ENCODE results near the gene RAB3A. TPM values are rescaled to one million over a fixed set of nuclear protein-coding genes. Genes with fewer than 3 reads are reported as not detected.

Gene RAB3A
- total and polyA plus RNA-seq, 9 of the 15 experiments (the other 6 are each of a cell fraction or from before 2014, with no cell fraction given), result 0.17 to 5.1 (median 0.90) TPM; not detected in 1

DNA sequence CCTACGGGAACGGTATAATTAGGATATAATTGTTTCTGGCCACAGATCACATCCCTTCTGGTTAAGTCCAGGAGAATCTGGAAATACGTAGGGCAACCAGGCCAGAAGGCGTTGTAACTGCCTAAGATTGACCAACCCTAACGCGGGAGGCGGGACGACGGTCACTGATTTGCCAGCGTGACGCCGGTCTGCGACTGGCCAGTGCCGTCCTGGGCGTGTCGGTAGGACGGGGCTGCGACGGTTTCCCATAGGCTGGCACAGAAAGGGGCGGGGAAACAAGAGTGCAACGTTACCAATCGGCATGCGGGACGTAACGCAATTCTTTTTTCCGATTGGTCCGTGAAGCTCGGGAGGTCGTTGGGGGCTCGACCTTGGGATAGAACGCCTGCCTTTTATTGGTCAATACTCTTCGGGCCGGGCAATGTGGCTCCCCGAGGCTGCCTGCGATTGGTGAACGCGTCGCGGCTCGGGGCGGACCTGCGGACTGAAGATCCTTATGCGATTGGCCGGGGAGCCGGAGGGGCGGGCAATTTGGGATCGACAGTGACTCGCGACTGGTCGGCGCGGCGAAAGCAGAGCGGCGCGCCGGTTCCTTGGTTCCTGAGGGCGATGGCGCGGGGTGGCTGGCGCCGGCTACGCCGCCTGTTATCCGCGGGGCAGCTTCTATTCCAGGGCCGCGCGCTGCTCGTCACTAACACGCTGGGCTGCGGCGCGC lies 11.0 kb downstream of the RAB3A start, which contains the start of gene MPV17L2 (continued):
- TF ChIP-seq, protein P1, sequence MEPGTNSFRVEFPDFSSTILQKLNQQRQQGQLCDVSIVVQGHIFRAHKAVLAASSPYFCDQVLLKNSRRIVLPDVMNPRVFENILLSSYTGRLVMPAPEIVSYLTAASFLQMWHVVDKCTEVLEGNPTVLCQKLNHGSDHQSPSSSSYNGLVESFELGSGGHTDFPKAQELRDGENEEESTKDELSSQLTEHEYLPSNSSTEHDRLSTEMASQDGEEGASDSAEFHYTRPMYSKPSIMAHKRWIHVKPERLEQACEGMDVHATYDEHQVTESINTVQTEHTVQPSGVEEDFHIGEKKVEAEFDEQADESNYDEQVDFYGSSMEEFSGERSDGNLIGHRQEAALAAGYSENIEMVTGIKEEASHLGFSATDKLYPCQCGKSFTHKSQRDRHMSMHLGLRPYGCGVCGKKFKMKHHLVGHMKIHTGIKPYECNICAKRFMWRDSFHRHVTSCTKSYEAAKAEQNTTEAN (CRISPR knock-in tag; IDR thresholded peaks at IDR 0.05), result no peak
- TF ChIP-seq FOXM1 (IDR thresholded peaks at IDR 0.05; ENCODE audit: low read depth) (no peak; the same call in 1 of the 2 replicates), FOXM1 (CRISPR knock-in tag; IDR thresholded peaks at IDR 0.05; ENCODE audit: low read depth) (no peak), MTA1 (IDR thresholded peaks at IDR 0.05; ENCODE audit: borderline replicate concordance) (no peak), MIER1 (IDR thresholded peaks at IDR 0.05; ENCODE audit: low read depth) (no peak), POLR2G (IDR thresholded peaks at IDR 0.05; ENCODE audit: low read depth, low read length) (peak; percentile 95), CAMTA2 (CRISPR knock-in tag; conservative IDR thresholded peaks at IDR 0.05) (no peak), ZNF124 (CRISPR knock-in tag; IDR thresholded peaks at IDR 0.05) (no peak), RHOXF2B (CRISPR knock-in tag; conservative IDR thresholded peaks at IDR 0.05) (0 out of 2 replicates have a peak, but pooled peaks have one; percentile 26), MYBL2 (IDR thresholded peaks at IDR 0.05; ENCODE audit: low read depth) (no peak), MYBL2 (CRISPR knock-in tag; IDR thresholded peaks at IDR 0.05; ENCODE audit: borderline replicate concordance) (no peak), TAL1 (IDR thresholded peaks at IDR 0.05) (no peak), NBN (IDR thresholded peaks at IDR 0.05; ENCODE audit: low read depth) (no peak), CBX1 (IDR thresholded peaks at IDR 0.05; ENCODE audit: low read depth) (no peak), C11orf30 (IDR thresholded peaks at IDR 0.05; ENCODE audit: low read depth) (peak; percentile 70; the same call in 1 of the 2 replicates), EHMT2 (IDR thresholded peaks at IDR 0.05) (no peak)
- TF ChIP-seq, protein P2, sequence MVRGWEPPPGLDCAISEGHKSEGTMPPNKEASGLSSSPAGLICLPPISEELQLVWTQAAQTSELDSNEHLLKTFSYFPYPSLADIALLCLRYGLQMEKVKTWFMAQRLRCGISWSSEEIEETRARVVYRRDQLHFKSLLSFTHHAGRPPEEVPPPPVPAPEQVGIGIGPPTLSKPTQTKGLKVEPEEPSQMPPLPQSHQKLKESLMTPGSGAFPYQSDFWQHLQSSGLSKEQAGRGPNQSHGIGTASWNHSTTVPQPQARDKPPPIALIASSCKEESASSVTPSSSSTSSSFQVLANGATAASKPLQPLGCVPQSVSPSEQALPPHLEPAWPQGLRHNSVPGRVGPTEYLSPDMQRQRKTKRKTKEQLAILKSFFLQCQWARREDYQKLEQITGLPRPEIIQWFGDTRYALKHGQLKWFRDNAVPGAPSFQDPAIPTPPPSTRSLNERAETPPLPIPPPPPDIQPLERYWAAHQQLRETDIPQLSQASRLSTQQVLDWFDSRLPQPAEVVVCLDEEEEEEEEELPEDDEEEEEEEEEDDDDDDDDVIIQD (CRISPR knock-in tag; IDR thresholded peaks at IDR 0.05), result no peak
- TF ChIP-seq, protein P3, sequence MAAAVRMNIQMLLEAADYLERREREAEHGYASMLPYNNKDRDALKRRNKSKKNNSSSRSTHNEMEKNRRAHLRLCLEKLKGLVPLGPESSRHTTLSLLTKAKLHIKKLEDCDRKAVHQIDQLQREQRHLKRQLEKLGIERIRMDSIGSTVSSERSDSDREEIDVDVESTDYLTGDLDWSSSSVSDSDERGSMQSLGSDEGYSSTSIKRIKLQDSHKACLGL (CRISPR knock-in tag; IDR thresholded peaks at IDR 0.05; ENCODE audit: borderline replicate concordance, poor library complexity, severe bottlenecking), result no peak
- TF ChIP-seq, protein P4, sequence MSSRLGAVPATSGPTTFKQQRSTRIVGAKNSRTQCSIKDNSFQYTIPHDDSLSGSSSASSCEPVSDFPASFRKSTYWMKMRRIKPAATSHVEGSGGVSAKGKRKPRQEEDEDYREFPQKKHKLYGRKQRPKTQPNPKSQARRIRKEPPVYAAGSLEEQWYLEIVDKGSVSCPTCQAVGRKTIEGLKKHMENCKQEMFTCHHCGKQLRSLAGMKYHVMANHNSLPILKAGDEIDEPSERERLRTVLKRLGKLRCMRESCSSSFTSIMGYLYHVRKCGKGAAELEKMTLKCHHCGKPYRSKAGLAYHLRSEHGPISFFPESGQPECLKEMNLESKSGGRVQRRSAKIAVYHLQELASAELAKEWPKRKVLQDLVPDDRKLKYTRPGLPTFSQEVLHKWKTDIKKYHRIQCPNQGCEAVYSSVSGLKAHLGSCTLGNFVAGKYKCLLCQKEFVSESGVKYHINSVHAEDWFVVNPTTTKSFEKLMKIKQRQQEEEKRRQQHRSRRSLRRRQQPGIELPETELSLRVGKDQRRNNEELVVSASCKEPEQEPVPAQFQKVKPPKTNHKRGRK (tag; IDR thresholded peaks at IDR 0.05), result no peak
- TF ChIP-seq, protein P5, sequence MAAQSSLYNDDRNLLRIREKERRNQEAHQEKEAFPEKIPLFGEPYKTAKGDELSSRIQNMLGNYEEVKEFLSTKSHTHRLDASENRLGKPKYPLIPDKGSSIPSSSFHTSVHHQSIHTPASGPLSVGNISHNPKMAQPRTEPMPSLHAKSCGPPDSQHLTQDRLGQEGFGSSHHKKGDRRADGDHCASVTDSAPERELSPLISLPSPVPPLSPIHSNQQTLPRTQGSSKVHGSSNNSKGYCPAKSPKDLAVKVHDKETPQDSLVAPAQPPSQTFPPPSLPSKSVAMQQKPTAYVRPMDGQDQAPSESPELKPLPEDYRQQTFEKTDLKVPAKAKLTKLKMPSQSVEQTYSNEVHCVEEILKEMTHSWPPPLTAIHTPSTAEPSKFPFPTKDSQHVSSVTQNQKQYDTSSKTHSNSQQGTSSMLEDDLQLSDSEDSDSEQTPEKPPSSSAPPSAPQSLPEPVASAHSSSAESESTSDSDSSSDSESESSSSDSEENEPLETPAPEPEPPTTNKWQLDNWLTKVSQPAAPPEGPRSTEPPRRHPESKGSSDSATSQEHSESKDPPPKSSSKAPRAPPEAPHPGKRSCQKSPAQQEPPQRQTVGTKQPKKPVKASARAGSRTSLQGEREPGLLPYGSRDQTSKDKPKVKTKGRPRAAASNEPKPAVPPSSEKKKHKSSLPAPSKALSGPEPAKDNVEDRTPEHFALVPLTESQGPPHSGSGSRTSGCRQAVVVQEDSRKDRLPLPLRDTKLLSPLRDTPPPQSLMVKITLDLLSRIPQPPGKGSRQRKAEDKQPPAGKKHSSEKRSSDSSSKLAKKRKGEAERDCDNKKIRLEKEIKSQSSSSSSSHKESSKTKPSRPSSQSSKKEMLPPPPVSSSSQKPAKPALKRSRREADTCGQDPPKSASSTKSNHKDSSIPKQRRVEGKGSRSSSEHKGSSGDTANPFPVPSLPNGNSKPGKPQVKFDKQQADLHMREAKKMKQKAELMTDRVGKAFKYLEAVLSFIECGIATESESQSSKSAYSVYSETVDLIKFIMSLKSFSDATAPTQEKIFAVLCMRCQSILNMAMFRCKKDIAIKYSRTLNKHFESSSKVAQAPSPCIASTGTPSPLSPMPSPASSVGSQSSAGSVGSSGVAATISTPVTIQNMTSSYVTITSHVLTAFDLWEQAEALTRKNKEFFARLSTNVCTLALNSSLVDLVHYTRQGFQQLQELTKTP (IDR thresholded peaks at IDR 0.05; ENCODE audit: low read depth in 1 of 2, partially characterized antibody in 2 of 2), result no peak
